GM21786 (cell line): ENCODE results near the gene ARHGDIG.
"Not testable (repeated sequence)": the region's sequence is repeated elsewhere in the genome, so short reads cannot be mapped to it uniquely, and the experiment has no call there.

ENCODE experiments used
- ATAC-seq: cut with Tn5 transposase; IDR thresholded peaks from one replicate; pipeline ENCODE4 v1.9.1; 2021; ENCODE audit not compliant: unreplicated experiment

Gene ARHGDIG

DNA sequence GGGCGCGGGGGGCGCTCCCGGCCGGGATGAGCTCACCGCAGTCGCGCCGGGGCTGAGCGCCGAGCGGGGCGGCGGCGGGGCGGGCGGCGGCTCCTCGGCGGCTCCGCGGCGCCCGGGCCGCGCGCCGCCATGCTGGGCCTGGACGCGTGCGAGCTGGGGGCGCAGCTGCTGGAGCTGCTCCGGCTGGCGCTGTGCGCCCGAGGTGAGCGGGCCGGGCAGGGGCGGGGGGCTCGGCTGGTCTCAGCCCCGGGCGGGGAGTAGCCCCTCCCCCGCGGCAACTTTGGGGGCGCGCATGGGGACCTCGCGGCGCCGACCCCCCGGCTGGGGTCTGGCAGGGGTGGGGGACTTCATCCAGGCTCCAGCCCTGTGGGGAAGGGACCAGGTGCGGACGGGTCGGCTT lies at the start of gene ARHGDIG:
Gene ARHGDIG (plus strand): TSS at position 40 of the 400 bp plus-strand sequence. CDS start 90 bp downstream, at position 130.
- no peak for ATAC-seq

DNA sequence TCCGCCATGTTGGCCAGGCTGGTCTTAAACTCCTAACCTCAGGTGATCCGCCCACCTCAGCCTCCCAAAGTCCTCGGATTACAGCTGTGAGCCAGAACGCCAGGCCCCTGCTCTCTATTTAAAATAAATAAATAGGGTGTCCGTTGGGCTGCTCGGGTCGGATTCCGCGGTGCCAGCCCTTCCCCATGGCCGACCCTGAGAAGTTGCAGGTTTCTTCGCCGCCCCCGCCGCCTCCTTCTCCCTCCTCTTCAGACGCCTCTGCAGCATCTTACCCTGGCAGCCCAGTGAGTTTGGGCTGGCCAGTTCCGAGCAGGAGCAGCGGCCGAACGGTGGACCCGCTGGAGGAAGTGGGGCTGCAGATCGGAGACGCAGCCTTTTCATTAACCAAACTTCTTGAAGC lies 49.4 kb upstream of the ARHGDIG start:
- no peak for ATAC-seq

DNA sequence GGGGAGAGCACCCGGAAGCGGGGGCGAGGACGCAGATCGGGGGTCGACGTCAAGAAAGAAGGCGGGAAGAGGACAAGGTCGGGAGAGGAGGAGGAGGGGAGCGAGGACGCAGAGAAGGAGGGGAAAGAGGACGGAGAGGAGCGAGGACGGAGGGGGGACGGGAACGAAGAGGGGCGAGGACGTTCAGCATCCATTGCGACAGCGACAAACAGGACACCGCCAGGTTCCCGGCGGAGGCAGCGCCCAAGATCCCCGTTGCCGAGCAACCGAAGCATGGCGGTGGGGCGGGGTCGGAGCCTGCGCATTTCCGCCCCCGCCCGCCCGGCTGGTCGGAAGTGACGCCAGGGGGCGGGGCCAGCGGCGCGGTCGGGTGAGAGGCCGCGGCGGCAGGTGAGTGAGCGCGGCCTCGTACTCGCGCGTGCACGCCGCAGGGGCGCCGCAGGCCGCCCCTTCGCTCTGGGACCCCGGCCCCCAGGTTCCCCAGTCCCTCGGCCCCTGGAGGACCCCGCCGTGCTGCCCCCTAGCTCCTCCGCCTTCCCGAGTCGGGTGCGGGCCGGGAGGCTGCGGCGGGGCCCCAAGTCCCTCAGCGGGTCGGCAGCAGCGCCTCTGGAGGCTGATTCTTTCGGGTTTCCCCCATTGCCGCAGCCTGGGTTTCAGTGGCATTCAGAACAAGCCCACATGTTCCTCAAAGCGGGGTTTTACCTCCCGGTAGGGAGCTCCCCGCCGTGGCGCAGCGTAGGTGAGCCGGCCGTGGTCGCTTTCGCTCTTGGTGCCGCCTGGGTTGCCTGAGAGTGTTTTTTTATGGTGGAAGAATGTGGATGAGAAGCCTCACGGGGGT lies 45.7 kb upstream of the ARHGDIG start, which contains the start of gene FAM234A:
Gene FAM234A (plus strand): TSS at position 354 of the 838 bp plus-strand sequence. CDS start 19,593 bp downstream, outside the sequence.
- peak; percentile 74 for ATAC-seq

- ATAC-seq, result no peak
Observed at GRCh38 chr16:239948-240277, 40.5 kb upstream of the ARHGDIG start.

DNA sequence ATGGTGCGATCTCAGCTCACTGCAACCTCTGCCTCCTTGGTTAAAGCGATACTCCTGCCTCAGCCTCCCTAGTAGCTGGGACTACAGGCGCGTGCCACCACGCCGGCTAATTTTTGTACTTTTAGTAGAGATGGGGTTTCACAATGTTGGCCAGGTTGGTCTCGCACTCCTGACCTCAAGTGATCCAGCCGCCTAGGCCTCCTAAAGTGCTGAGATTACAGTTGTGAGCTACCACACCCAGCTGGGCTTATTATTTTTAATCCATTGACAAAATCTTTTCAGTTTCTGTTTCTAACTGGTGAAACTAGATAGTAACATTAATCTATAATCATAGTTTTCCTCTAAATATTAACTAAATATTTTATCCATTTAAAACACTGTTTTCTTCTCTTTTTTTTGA lies 39.8 kb upstream of the ARHGDIG start:
- ATAC-seq, result no peak

DNA sequence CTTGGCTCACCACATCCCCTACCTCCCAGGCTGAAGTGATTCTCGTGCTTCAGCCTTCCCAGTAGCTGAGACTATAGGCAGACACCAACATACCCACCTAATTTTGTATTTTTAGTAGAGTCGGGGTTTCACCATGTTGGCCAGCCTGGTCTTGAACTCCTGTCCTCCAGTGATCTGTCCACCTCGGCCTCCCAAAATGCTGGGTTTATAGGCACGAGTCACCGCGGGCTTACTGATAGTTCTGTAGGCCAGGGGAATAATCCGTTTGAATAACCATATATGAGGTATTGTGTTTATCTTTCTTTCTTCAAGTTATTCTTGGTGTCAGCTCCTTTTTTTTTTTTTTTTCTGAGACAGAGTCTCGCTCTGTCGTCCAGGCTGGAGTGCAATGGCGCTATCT lies 38.1 kb upstream of the ARHGDIG start:
- ATAC-seq, result no peak

DNA sequence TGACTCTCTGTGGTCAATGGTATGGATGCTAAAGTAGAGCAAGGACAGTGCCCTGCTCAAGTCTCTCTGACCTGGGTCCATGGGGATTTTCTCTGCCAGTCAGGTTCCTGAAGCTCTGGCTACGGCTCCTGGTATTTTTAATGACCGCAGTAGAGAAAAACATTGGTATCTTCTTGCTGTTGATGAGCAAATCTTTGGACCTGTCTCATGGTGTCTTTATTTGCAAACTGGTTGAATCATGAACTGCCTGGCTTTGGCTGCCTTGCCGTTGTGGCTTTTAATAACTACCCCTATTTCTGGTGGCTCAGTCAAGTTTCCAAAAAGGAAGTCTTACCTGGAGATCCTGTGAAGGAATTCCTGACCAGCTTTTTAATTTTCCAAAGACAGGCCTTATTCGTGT lies 37.0 kb upstream of the ARHGDIG start:
- ATAC-seq, result no peak

DNA sequence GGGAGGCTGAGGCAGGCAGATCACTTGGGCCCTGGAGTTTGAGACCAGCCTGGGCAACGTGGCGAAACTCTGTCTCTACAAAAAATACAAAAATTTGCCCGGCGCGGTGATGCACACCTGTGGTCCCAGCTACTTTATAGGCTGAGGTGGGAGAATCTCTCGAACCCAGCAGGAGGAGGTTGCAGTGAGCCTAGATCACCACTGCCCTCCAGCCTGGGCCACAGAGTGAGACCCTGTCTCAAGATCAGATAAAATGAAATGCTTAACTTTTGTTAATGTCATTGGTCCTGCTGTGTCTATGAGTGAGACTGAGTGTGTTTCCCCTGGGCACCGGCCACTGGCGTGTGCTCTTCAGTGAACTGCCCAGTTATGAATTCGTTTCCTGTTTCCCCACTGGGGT lies 35.3 kb upstream of the ARHGDIG start:
- no peak for ATAC-seq

- no peak for ATAC-seq
Observed at GRCh38 chr16:247027-247426, 33.4 kb upstream of the ARHGDIG start.

DNA sequence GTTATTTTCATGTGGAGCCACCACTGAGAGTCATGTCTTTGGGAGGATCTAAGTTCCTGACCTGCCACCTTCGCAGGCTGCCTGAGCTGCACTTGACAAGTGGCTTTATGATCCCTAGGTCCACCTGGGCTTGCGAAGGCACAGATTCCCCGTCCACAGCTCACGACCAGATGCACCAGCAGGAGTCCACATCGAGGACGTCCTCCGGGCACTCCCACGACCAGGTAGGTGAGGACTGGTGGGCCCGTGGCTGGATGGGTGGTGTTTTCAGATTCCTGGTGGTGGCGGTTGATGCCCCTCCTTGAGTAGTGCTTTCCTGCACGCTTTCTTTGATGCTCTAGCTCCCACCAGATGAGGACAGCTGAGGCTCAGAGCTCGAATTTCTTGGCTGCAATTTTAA lies 31.0 kb upstream of the ARHGDIG start:
- ATAC-seq, result no peak

DNA sequence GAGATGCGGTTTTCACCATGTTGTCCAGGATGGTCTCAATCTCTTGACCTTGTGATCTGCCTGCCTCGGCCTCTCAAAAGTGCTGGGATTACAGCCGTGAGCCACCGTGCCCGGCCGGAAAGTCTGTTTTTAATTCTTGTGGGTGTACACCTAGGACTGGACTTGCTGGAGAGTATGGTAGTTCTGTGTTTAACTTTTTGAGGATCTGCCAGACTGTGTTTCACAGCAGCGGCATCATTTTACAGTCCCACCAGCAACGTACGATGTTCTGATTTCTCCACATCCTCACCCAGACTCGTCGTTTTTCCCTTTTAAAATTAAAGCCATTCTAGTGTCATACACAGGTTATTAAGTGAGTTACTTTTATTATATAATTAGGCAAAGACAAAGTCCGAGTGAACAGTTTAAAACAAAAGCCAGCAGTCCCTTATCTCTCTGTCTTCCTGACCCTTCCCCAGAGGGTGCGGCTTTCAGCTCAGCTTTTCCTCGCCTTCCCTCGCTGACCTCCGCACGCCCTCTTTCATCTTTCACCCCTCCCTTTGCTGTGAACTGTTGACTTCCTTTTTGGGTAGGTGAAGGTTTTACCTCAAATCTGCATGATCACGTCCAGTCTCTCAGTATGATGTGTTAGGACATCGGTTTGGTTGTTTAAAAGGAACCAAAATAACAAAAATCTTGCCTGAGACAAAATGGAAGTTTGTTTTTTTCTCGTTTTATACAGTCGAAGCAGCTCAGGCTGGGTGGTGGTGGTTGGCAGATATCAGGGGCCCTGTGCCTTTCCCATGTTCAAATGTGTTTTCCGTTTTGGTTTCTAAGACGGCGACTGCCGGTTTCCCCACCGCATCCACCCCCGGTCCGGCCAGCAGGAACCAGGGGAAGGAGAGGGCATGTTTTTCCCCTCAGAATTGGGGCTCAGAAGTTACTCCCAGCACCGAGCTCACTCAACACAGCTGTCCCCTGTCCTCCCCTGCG lies 27.7 kb upstream of the ARHGDIG start:
- no peak for ATAC-seq

DNA sequence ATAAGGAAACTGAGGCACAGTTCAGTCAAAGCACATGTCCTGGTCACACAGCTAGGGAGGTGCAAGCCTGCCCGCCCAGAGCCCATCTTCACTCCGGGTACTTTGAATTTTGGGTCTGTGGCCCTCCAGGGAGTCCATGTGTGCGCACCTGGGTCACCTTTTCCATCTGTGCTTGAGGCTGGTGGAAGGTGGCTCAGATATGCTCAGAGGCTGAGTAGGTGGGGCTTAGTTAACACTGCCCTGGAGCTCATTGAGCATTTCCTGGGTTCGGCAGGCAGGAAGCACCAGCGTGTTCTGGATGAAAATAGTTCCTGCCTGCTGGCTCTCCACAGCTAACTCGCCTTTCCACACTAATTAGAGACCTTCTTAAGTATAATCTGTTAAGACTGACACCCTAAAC lies 26.6 kb upstream of the ARHGDIG start:
- no peak for ATAC-seq

- ATAC-seq, result no peak
Observed at GRCh38 chr16:254461-254860, 25.9 kb upstream of the ARHGDIG start.

- no peak for ATAC-seq
Observed at GRCh38 chr16:255183-255582, 25.2 kb upstream of the ARHGDIG start.

GRCh38 chr16:258091-258490 lies 22.3 kb upstream of the ARHGDIG start:
- ATAC-seq, result not testable (repeated sequence)

GRCh38 chr16:259226-259625 lies 21.2 kb upstream of the ARHGDIG start:
- no peak for ATAC-seq

- ATAC-seq, result no peak
Observed at GRCh38 chr16:259814-260253, 20.6 kb upstream of the ARHGDIG start.

- no peak for ATAC-seq
Observed at GRCh38 chr16:260326-260725, 20.1 kb upstream of the ARHGDIG start.

- no peak for ATAC-seq
Observed at GRCh38 chr16:261031-261691, 19.2 kb upstream of the ARHGDIG start.

DNA sequence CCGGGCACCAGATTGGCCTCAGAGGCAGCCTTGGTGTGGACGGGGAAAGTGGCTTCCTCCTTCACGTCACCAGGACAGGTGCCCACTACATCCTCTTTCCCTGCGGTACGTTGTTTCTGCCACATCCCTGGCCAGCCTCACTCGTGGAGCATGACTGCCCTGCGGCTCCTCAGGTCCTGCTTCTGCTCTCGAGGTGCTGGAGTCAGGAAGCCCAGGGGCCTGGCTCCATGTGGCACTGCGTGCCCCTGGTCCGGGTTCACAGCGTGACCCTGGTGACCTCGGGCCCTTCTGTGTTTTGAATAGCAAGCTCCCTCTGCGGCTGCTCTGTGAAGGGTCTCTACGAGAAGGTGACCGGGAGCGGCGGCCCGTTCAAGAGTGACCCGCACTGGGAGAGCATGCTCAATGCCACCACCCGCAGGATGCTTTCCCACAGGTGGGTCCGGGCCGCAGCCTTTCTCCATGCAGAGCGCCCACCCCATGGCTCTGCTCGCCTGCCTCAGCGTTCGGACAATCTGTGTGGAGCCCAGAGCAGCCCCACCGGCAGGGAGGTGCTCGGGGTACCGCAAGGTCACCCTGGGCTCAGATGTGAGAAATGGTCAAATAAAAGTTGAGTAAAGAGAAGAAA lies 18.2 kb upstream of the ARHGDIG start:
- ATAC-seq, result no peak
